Hepatic stellate cell (primary cell): ENCODE results near the gene RIBC2.
"Not testable (repeated sequence)": the region's sequence is repeated elsewhere in the genome, so short reads cannot be mapped to it uniquely, and the experiment has no call there.

Experiments
- DNase-seq: peaks from one replicate; pipeline ENCODE4 v3.0.0; 2011; ENCODE audit warnings: low spot score

Gene RIBC2

GRCh38 chr22:45413368-45414211, at the start of gene RIBC2, which contains the start of gene SMC1B:
Gene RIBC2 (plus strand): TSS chr22:45413693. CDS start chr22:45413887, 194 bp downstream.
Gene SMC1B (minus strand): TSS chr22:45413599. CDS start chr22:45413567, 32 bp downstream.
- DNase-seq, result peak; percentile 80

DNA sequence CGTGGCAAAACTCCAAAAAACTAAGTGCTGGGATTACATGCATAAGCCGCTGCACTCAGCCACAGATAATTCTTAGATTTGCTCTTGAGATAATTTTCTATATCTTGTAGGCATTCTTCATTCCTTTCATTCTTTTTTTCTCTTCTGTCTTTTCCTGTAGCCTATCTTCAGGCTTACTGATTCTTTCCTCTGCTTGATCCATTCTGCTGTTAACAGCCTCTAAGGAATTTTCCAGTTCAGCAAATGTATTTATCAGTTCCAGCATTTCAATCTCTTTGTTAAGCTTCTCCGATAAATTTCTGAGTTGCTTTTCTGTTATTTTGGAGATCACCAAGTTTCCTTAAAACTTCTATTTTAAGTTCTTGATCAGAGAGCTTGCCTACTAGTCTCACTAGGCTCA, 46.8 kb upstream of the RIBC2 start:
- DNase-seq, result no peak

- DNase-seq, result not testable (repeated sequence)
These were observed 39.9 kb upstream of the RIBC2 start for GRCh38 chr22:45373592-45373991.

GRCh38 chr22:45376009-45376408, 37.5 kb upstream of the RIBC2 start:
- no peak for DNase-seq

- no peak for DNase-seq
These were observed 36.8 kb upstream of the RIBC2 start for GRCh38 chr22:45376703-45377102.

DNA sequence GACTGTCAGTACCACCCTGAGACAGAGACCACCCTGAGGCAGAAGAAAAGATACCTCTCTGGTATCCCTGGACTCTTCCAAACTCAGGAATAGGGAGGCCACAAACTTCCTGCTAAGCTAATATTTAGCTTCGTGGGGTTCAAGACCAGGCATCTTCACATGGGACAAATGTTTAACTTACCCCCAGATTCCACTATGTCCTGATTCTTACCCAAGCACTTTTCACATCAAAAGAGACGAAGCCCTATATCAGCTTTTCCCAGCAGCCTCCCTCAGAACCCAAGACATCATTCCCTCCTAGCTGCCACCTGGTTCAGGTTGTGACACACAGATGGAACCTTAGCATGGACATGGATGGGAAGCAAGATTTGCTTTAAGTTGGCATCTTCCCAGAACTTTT, 32.1 kb upstream of the RIBC2 start:
- DNase-seq, result no peak

DNA sequence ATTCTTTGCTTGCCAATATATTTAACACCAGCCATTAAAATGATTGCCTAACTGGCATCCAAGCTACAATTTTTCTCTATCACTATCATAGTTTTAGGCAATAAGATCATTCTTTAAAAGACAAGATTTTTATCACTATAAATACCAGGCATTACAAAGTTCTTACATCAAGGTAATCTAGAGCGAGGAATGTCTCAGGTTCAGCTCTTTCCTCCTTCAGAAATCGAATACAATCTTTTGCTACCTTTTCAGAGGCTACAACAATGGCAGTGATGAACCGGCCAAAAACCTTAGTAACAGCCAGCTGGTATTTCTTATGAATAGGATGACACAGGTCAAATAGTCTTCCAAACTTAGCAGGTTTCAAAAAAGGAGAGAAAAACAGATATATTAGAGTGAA, 23.9 kb upstream of the RIBC2 start:
- no peak for DNase-seq

GRCh38 chr22:45397806-45398205, 15.7 kb upstream of the RIBC2 start:
- DNase-seq, result no peak

GRCh38 chr22:45398214-45398613, 15.3 kb upstream of the RIBC2 start:
- no peak for DNase-seq

- no peak for DNase-seq
These were observed 13.6 kb upstream of the RIBC2 start for GRCh38 chr22:45399712-45400445.

DNA sequence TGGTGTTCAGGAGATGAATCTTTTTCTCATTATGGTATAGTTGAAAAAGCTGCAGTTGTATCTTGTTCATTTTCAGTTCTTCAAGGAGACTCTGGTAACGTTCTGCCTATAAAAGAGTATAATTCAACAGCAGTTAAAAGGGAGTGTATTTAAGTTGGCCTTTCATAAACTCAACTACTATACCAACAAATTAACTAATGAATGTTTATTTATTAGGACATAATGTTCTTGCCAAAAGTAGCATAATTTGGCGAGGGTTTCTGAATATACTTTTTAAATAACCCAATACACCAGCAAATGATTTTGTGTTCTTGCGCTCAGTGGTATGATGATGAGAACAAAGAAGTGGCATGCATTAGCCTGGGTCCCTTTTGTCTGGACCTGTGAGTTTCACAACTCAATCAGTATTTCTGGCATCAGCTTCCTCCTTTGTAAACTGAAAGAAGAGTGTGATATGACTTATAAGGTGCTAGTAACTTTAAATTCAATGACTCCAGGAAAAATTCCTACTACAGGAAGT, 11.0 kb upstream of the RIBC2 start:
- DNase-seq, result no peak

DNA sequence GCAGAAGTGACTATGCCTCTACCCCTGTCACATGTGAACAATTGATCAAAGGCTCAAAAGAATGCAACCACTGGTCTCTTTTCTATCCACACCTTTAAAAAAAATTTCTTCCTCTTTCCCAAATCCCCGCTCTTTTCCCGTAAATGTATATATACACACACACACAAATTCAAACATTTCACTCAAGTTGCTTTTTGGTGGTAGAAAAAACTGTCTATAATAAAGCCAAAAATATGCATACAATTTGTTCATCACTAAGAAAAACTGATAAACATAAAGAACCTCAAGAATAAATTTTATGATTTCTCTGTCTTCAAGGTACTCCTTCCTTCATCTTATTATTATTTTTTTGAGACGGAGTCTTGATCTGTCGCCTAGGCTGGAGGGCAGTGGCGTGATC, 5.7 kb upstream of the RIBC2 start:
- no peak for DNase-seq

DNA sequence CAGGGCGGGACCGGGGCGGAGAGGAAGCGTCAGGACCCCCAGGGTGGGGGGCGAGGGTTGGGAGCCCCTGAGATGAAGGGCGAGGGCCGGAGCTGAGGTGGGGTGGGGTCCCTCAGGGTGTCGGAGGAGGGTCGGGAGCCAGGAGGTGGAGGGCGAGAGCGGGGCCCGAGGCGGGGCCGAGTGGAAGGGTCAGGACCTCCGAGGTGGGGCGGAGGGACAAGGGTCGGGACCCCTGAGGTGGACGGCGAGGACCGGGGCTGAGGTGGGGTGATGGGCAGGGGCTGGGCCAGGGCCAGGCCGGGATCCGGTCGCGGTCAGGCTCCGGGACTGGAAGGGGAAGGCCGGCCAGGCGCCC, 503 bp upstream of the RIBC2 start:
- no peak for DNase-seq

DNA sequence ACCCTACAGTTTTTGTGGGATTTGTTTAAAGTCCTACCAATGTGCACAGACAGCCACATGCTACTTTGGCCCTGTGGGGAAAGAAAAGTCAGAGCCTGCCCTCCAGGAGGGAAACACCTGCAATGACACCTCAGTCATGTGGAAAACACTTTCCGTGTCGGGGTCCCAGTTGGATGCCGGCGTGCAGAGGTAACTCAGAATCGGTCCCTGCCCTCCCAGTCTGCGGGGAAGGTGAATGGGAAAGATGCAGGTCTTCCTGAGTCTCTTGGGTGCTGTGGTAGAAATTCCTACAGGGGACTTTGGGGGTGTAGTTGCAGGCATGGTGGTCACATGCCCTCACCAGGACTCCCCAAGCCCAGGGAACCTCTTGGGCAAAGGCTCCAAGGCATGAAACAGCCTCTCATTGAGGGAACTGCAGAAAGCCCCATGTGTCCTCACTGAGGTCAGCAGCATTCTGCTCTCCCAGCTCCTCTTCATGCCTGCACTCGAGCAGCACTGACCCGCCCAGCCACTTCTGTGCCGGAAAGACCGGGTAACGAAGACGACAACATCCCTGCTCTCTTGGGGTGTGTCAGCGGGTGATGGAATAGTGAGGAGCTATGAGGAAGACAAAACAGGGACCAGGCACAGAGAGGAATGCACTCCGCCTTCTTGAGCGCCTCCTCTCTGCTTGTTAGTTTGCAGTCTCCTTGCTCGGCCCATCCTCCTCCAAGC, 4.7 kb downstream of the RIBC2 start:
- no peak for DNase-seq

- DNase-seq, result no peak
These were observed 5.3 kb downstream of the RIBC2 start for GRCh38 chr22:45418770-45419138.

GRCh38 chr22:45420011-45420410, 6.5 kb downstream of the RIBC2 start:
- DNase-seq, result no peak

DNA sequence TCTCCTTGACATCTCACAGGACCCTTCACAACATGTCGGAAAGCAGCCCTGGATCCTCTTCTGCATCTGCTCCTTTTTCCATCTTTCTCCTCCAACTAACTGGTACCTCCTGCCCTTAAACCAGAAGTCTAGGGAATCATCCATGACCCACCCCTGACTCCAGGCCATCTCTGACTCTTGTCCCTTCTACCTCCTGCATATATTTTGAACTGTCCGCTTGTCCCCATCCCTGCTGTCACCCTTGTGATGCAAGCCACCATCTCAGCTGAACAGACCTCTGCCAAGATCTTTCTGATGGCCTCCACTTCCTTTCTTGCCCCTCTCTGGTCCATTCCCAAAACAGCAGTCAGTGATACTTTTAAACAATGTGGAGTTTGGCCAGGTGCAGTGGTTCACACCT, 7.0 kb downstream of the RIBC2 start:
- no peak for DNase-seq

DNA sequence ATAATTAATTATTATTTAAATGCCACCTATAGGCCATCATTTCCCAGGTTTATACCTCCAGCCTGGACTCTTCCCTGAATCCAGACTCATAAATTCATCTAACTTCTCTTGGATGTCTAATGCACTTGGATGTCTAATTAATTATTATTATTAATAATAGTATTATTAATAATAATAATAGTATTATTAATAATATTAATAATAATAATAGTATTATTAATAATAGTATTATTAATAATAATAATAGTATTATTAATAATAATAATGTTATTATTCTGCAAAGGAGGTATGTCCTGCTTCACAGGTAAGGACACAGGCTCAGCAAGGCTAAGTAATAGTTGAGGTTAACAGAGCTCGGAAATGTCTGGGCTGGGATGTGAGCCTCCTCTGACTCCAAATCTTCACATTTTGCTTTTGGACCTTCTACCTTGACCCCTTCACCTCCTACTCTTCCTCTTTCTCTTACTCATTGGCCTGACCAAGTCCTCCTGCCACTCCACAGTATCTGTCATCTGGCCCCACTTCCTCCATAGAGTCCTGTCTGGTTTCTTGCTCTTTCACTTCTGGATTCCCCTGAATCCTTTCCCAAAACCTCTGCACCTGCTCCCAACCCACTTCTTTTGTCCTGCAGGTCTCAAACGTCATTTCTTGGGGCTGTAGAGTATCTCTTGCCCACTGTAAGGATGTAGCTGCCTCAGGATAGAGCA, 8.0 kb downstream of the RIBC2 start:
- no peak for DNase-seq

DNA sequence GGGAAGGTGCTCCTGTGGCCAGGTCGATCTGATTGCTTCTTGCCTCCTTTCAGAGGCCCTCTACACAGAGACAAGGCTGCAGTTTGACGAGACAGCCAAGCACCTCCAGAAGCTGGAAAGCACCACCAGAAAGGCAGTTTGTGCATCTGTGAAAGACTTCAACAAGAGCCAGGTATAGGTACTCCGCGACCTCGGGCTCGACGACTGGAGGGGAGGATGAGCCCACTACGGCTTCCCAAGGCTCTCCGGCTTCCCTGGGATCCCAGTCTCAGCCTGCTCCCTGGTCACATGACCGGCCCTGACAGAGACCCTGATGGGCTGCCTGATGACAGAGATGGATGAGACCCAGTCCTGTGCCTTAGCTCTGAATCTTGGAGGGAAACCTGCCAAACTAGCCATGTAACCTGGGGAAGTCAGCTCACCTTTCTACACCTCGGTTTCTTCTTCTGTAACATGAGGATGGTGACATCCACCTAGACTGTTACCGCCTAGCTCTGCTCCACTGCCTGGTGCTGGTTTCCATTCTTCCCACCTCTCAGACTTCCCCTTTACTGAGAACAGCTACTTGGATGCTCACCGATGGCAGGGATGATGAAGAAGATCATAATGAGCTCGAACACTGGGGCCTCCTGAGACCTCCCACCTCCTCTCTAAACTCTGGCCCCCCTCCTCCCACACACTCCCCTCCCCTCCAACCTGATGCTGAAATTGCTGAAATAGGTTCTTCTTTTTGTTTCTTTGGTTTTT, 8.9 kb downstream of the RIBC2 start:
- no peak for DNase-seq

- no peak for DNase-seq
These were observed 10.0 kb downstream of the RIBC2 start for GRCh38 chr22:45423524-45423923.

- DNase-seq, result no peak
These were observed 10.8 kb downstream of the RIBC2 start for GRCh38 chr22:45424241-45424731.
